Pancreas (tissue), 10 donors: Measurements from ENCODE around the gene MARCKS. TPM values are rescaled to one million over a fixed set of nuclear protein-coding genes. Genes with fewer than 3 reads are reported as not detected.

ENCODE experiments used
- ATAC-seq, 4 donors: fragments of 200-7000 bp; cut with Tn5 transposase; one replicate each; pipeline versions ENCODE4 v1.8.0 to v1.9.1; 2020; ENCODE audit warnings: mild to moderate bottlenecking in 4 of 4, moderate library complexity in 4 of 4
- DNase-seq, 6 donors: peaks; one replicate each; pipeline ENCODE4 v3.0.0-alpha.2; 2020
- FAIRE-seq: peaks from 2 replicates; lab custom pipeline; 2012; peaks lifted over from hg19 to GRCh38; lab: Jason Lieb, UNC
- H3K27ac ChIP-seq, 4 donors: fragments of 200-600 bp; sonication (generic); 1 replicate in 3 of 4; 2 replicates in 1 of 4; pipeline versions ENCODE4 v1.5.0 to v1.8.0; 2020
- H3K27me3 ChIP-seq, 4 donors: fragments of 200-600 bp; one replicate each; pipeline ENCODE4 v1.8.0; 2021
- H3K36me3 ChIP-seq, 3 donors: fragments of 200-600 bp; sonication (generic) in 1 of 3; one replicate each; pipeline versions ENCODE4 v1.5.0 to v1.8.0; 2020 to 2021
- H3K4me1 ChIP-seq, 3 donors: fragments of 200-600 bp; one replicate each; pipeline ENCODE4 v1.8.0; 2021
- H3K4me3 ChIP-seq, 4 donors: fragments of 200-600 bp; sonication (generic) in 2 of 4; one replicate each; pipeline versions ENCODE4 v1.5.0 to v1.8.0; 2020 to 2021
- H3K9me3 ChIP-seq, 4 donors: fragments of 200-600 bp; one replicate each; pipeline ENCODE4 v1.8.0; 2021
- CTCF ChIP-seq, 4 donors: fragments of 200-600 bp; sonication (generic) in 3 of 4; IDR thresholded peaks; one replicate each; pipeline versions ENCODE4 v1.5.0 to v1.8.0; 2021; ENCODE audit warnings: antibody characterized with exemption in 4 of 4
- WGBS, 2 donors: extraction: QIAGEN DNeasy Blood & Tissue Kit; methylation state at CpG; one replicate each; pipeline ENCODE4 v1.1.7; 2013; 5-methylcytosine and 5-hydroxymethylcytosine counted together
- intact Hi-C, 3 donors: fragments of 100-400 bp; cut with DNase I; formaldehyde crosslinking; loops; one replicate each; pipeline versions ENCODE4 v1.11.1 to v1.14.2; 2022
- polyA plus RNA-seq, 2 donors: library from polyadenylated mRNA; stranded (reverse); fragments of 200-250 nt; gene quantifications; one replicate each; pipeline ENCODE4 v1.2.3, GENCODE V29; 2013
- total RNA-seq, 6 donors: library from RNA; stranded (reverse); fragmentation: NEBNext Ultra II Directional in 4 of 6; extraction: Animal tissue kit (Norgen Biotek cat#: 25700) in 4 of 6; gene quantifications; one replicate each; pipeline versions ENCODE4 v1.2.1 to v1.2.4, GENCODE V29; 2021 to 2023
- donor health status: healthy with polysubstance abuse.
- donor health status: DM: no; HTN: no; CAD: no; lungs with moderate emphysema.
- donor health status: DM: no; HTN: no; CAD: no.
- donor health status: control.
- donor health status: control.
- donor health status: Bipolar disorder and iron deficiency.
- donor health status: DM: yes; HTN: yes; CAD: no.
- donor health status: DM: no; HTN: no; CAD: no.
- donor health status: DM: no; HTN: no; CAD: no.
- donor health status: DM: yes; HTN: yes; CAD: no.

MARCKS gene
- total and polyA plus RNA-seq, 8 donors: 14.0 to 118 (median 51.8) TPM

GRCh38 chr6:113847447-113847846 lies 9.7 kb upstream of the MARCKS start:
- Histone ChIP-seq H3K27ac (no peak overlapping the region), H3K4me1 (no peaks in the 10 kb centered on the region), H3K27me3 (no peaks in the 10 kb centered on the region), H3K36me3 (no peaks in the 10 kb centered on the region), H3K4me3 (no peak overlapping the region), H3K9me3 (no peaks in the 10 kb centered on the region)
- no peak for FAIRE-seq
- 90 to 93% methylated on average over 5 of the region's 5 CpGs for WGBS, 2 donors
- intact Hi-C loops: no loop called here
- no peak for TF ChIP-seq CTCF (IDR thresholded peaks at IDR 0.05)
- DNase-seq: no peak
- no peak for ATAC-seq

GRCh38 chr6:113848280-113848679 lies 8.9 kb upstream of the MARCKS start:
- no peak for TF ChIP-seq CTCF (IDR thresholded peaks at IDR 0.05)
- H3K36me3 ChIP-seq: no peaks in the 10 kb centered on the region
- no peaks in the 10 kb centered on the region for H3K27me3 ChIP-seq
- no peak overlapping the region for H3K27ac ChIP-seq
- no peak for DNase-seq
- no peak overlapping the region for H3K4me3 ChIP-seq
- no peaks in the 10 kb centered on the region for H3K9me3 ChIP-seq
- no peak for FAIRE-seq
- ATAC-seq: no peak
- intact Hi-C loops: no loop called here
- no peaks in the 10 kb centered on the region for H3K4me1 ChIP-seq

GRCh38 chr6:113848811-113849210 lies 8.3 kb upstream of the MARCKS start:
- WGBS, 2 donors: 95 to 100% methylated on average over 1 of the region's 1 CpG
- intact Hi-C loops: no loop called here
- Histone ChIP-seq H3K27ac (no peak overlapping the region), H3K4me1 (no peaks in the 10 kb centered on the region), H3K27me3 (no peaks in the 10 kb centered on the region), H3K4me3 (no peak overlapping the region), H3K36me3 (no peaks in the 10 kb centered on the region), H3K9me3 (no peaks in the 10 kb centered on the region)
- DNase-seq: no peak
- ATAC-seq: no peak
- FAIRE-seq: no peak
- TF ChIP-seq CTCF (IDR thresholded peaks at IDR 0.05): no peak

GRCh38 chr6:113853252-113853651 lies 3.9 kb upstream of the MARCKS start:
- ATAC-seq (no peak), FAIRE-seq (no peak), DNase-seq (no peak)
- no peaks in the 10 kb centered on the region for H3K9me3 ChIP-seq
- H3K4me1 ChIP-seq: no peaks in the 10 kb centered on the region
- no peak for TF ChIP-seq CTCF (IDR thresholded peaks at IDR 0.05)
- no peaks in the 10 kb centered on the region for H3K27me3 ChIP-seq
- no peaks in the 10 kb centered on the region for H3K36me3 ChIP-seq
- no peak overlapping the region for H3K4me3 ChIP-seq
- intact Hi-C loops: loop anchor here in 1 of 3 donors (10.0 kb wide), 3 partner anchors 178 to 548 kb away; no protein-coding TSS in a partner anchor
- no peak overlapping the region for H3K27ac ChIP-seq
- 89 to 96% methylated on average over 3 of the region's 3 CpGs for WGBS, 2 donors
